Posterior cingulate gyrus (tissue), 11 donors: Measurements from ENCODE around the gene DIP2C.

ENCODE experiments used
- DNase-seq, 10 donors: peaks; one replicate each; pipeline versions ENCODE4 v3.0.0 to v3.0.0-alpha.2; 2020 to 2021; ENCODE audit warnings: mixed read lengths in 3 of 10
- intact Hi-C: fragments of 100-400 bp; cut with DNase I; formaldehyde crosslinking; loops from one replicate; pipeline ENCODE4 v1.15.1; 2023

Gene DIP2C

DNA sequence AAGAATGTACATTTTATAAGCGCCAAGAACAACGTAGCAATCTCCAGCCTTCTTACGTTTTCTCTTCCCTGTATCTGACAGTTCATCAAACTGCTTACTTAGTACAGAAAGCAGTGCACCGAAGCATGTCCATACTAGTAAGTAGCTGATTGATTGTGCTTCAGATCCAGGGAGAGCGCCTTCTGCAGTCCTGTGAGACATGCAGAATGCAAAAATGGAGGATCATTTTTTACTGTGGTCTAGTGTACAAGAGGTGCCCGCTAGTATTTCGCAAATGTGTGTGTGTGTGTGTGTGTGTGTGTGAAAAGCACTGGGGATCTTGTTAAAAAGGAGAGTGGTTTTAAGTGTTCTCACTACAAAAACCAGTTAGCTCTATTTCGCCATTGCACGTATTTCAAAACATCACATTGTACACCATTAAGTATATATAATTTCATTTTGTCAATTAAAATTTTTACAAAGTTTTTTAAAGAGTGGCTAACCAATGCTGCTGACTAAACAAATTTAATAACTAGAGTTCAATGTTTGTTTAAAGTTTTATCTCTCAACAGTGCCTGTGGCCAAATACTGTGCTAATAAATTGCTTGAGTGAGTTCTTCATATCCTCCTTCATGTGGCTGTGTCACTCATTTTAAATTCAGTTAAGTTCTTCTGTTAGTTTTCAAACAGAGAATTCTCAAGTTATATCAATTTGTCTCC, 454.6 kb downstream of the DIP2C start:
- DNase-seq: no peak
- intact Hi-C loops: no loop called here

DNA sequence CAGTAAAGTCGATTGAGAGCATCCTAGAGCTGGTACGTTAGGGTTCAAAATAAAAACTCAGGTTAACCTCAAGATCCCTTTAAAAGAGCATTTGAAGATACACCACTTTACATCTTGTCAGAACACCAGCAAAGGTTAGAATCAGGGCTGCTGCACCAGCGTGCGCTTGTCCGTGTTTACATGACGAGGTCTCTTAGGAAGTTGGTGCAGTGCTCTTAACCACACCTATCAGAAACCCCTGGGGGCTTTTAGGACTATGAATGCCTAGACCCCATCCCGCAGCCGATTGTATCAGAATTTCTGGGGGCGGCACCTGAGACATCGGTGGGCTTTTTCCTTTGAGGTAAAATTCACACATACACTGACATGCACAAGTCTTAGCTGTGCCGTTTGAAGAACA, 456.6 kb downstream of the DIP2C start:
- DNase-seq: no peak
- intact Hi-C loops: no loop called here

DNA sequence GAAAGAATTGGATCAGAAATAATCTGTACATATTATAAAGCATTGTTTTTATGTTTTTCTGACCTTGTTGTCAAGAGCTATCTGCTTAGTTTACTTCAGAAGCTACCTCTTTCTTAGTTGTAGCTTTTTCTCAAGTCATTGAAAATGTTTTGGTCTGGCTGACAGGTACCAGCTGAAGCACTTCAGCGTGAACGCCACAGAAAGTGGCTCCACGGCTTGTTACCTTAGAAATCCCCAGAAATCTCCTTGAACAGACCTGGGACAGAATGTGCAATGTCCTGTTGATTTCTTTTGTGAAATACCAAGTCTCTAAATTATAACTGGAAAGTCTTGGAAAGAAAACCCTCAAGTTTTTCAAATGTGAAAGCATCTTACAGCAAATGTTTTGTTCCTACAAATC, 457.4 kb downstream of the DIP2C start:
- no peak for DNase-seq

DNA sequence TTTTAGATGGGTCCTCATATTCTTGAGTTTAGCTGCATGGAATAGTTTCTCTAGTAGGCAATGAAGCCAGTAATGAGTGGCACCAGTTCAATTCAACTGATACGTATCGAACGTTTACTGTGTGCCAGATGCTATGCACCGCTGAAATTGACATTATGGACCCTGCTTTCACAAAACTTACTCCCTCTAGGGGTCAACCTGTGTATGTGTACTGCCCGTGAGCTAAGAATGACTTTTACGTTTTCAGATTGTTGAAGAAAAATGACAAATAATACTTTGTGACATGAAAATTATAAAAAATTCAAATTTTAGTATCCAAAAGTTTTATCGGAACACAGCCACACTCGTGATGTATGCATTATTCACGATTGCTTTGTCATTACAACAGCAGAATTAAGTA, 458.7 kb downstream of the DIP2C start:
- no peak for DNase-seq
- intact Hi-C loops: no loop called here

More for the DNA sequence above, 457.4 kb downstream of the DIP2C start:
- intact Hi-C loops: no loop called here

DNA sequence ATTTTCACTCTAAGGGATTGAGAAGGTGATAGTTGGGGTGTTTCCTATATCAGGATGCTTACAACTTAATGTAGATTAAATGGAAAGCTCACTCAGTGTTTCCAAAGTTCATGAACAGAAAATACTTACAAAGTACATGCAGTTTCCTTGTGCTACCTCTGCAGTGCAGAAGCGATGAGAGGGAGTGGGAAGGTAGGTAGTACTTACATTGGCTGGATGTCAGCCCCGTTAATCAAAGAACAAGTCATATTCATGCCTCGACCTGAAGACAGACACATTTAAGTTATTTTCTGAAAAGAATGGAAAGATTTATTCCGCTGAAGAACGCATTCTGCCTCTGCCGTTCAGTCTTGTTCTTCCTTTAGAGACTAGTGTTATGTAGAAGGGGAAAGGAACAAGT, 461.1 kb downstream of the DIP2C start:
- DNase-seq: no peak
- intact Hi-C loops: no loop called here

DNA sequence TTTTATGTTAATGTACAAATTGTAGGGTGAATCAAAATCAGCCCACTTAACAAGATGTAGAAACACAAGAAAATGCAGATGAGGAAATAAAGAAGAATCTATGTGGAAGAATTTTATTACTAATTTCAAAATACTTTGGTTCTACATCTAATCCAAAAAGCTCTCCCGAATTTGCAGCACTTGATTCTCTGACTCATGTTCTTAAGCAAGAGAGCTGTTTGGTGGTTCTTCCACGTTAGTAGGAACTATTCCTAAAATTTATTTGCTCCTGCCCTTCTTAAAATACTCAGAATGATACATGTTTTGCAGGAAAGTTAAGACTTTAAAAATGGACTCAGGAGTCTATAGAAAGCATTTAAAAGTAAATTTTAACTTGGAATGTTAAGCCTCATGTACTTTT, 462.5 kb downstream of the DIP2C start:
- DNase-seq: no peak
- intact Hi-C loops: no loop called here

DNA sequence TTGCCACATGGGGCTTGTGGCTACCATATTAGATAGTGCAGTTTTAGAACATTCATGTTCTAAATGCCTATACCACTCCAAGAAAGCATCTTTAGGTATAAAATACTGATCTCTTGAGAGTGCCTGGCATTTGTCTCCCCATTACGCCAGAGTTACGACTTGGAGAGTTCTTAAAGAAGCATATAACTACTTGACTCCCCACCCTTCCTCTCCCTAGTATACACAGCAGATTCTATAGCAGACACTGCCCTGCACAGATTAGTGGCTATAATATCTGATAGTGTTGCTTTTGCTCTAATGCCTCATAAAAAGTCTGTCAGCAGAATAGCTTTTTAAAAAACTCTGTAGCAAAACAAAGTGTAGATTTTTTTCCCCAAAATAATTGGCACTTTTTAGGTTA, 463.4 kb downstream of the DIP2C start:
- intact Hi-C loops: no loop called here
- DNase-seq: no peak

DNA sequence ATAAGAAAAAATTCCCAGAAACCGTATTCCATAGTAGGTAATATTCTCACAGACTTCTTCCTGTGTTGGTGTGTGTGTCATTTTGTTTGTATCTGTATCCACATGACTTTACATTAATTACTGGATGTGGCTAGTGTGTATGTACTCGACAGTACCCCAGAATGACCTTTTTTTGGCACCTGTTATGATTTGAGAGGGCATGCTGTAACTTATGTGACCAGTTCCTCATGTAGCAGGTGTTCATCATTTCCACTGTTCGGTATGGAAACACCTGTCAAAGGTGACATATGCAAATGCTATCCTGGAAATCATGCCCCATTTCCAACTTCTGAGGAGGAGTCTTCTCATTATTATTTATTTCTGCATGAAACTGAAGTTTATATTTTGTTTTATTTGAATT, 464.9 kb downstream of the DIP2C start:
- DNase-seq: no peak
- intact Hi-C loops: no loop called here
